HepG2 (cell line): ENCODE measurements around the gene TMBIM4. TPM values are rescaled to one million over a fixed set of nuclear protein-coding genes. Genes with fewer than 3 reads are reported as not detected.
A peak's percentile ranks its signal among the peaks of the same experiment; 100 is the strongest.

Experiments
- ATAC-seq: fragments of 200-7000 bp; cut with Tn5 transposase; 3 replicates; pipeline ENCODE4 v1.9.1; 2020; ENCODE audit warnings: mild to moderate bottlenecking, moderate library complexity
- BruUV-seq: library from RNA; stranded (reverse); fragments of 400-500 nt; replicated peaks from 2 replicates; lab custom pipeline; 2021; lab: Mats Ljungman, UMichigan
- CTCF ChIA-PET: fragments of 300-600 bp; formaldehyde crosslinking; extraction: SDS; loops from one replicate; lab custom pipeline; 2021; ENCODE audit warnings: low total read pairs, inconsistent platforms, low intra/inter-chr PET ratio; lab: Yijun Ruan, JAX
- POLR2A ChIA-PET: fragments of 350-600 bp; sonication (Branson Sonifier 250); formaldehyde crosslinking; loops from one replicate; lab custom pipeline; 2020; ENCODE audit warnings: antibody characterized with exemption, inconsistent platforms; lab: Yijun Ruan, JAX
- DNase-seq: peaks from one replicate; pipeline ENCODE4 v3.0.0-alpha.2; 2015; ENCODE audit warnings: low spot score
- FAIRE-seq: peaks from 3 replicates; lab custom pipeline; 2011; peaks lifted over from hg19 to GRCh38; lab: Jason Lieb, UNC
- H2AFZ ChIP-seq: one replicate; pipeline ENCODE4 v1.6.1; 2011; ENCODE audit warnings: low read length, inconsistent platforms
- H3K27ac ChIP-seq: fragments of 300-600 bp; 3 replicates; pipeline ENCODE4 v1.8.0; 2011; ENCODE audit warnings: mixed run types, mild to moderate bottlenecking, mixed read lengths, low read length, inconsistent platforms; ENCODE audit not compliant: insufficient read depth; ENCODE audit errors: extremely low read length
- H3K27me3 ChIP-seq, 2 experiments: fragments of 200-600 bp in 1 of 2; 2 replicates in 1 of 2; 3 replicates in 1 of 2; pipeline versions ENCODE4 v1.6.0 to v1.8.0; 2011; ENCODE audit warnings: low read length in 2 of 2, mild to moderate bottlenecking in 2 of 2, moderate library complexity in 2 of 2, inconsistent platforms in 1 of 2; ENCODE audit not compliant: insufficient read depth in 2 of 2, control insufficient read depth in 1 of 2
- H3K36me3 ChIP-seq, 2 experiments: fragments of 200-600 bp in 1 of 2; replicated peaks in 1 of 2; 2 replicates in 1 of 2; 3 replicates in 1 of 2; pipeline versions ENCODE4 v1.5.1 to v1.8.0; 2011; ENCODE audit warnings: low read length in 2 of 2, inconsistent platforms in 1 of 2; ENCODE audit not compliant: insufficient read depth in 2 of 2, control insufficient read depth in 1 of 2
- H3K4me1 ChIP-seq: 2 replicates; pipeline ENCODE4 v1.5.1; 2012; ENCODE audit warnings: low read length, inconsistent platforms; ENCODE audit not compliant: insufficient read depth
- H3K4me2 ChIP-seq: 2 replicates; pipeline ENCODE4 v1.6.0; 2011; ENCODE audit warnings: low read depth, low read length, inconsistent platforms
- H3K4me3 ChIP-seq, 3 experiments: fragments of 200-600 bp in 1 of 3; sonication (generic), shearing (Covaris generic) in 1 of 3; replicated peaks in 1 of 3; 2 replicates each; pipeline ENCODE4 v1.5.1; 2011 to 2016; ENCODE audit warnings: low read length in 3 of 3, inconsistent platforms in 2 of 3, low read depth in 2 of 3, mild to moderate bottlenecking in 2 of 3, control low read depth in 1 of 3, mixed read lengths in 1 of 3; ENCODE audit not compliant: insufficient read depth in 1 of 3
- H3K79me2 ChIP-seq: one replicate; pipeline ENCODE4 v1.6.1; 2011; ENCODE audit warnings: low read length, inconsistent platforms; ENCODE audit not compliant: insufficient read depth
- H3K9ac ChIP-seq: 2 replicates; pipeline ENCODE4 v1.6.0; 2011; ENCODE audit warnings: mild to moderate bottlenecking, low read depth, low read length, inconsistent platforms; ENCODE audit not compliant: insufficient read depth
- H3K9me3 ChIP-seq: 2 replicates; pipeline ENCODE4 v1.5.1; 2012; ENCODE audit warnings: mild to moderate bottlenecking, low read length
- H4K20me1 ChIP-seq: 2 replicates; pipeline ENCODE4 v1.6.0; 2011; ENCODE audit warnings: inconsistent platforms, mild to moderate bottlenecking, low read length, moderate library complexity; ENCODE audit not compliant: insufficient read depth
- ELF1 ChIP-seq: sonication (generic); formaldehyde crosslinking; IDR thresholded peaks from 2 replicates; pipeline ENCODE4 v1.4.0; 2020; ENCODE audit warnings: missing genetic modification reagents
- FOXK2 ChIP-seq: fragments of 450-650 bp; IDR thresholded peaks from 2 replicates; pipeline ENCODE4 v1.6.1; 2016
- MAFG ChIP-seq: sonication (generic); formaldehyde crosslinking; IDR thresholded peaks from 2 replicates; pipeline ENCODE4 v1.5.1; 2020; ENCODE audit warnings: mild to moderate bottlenecking, missing genetic modification reagents
- NCOA2 ChIP-seq: sonication (generic); formaldehyde crosslinking; IDR thresholded peaks from 2 replicates; pipeline ENCODE4 v1.8.0; 2022; ENCODE audit warnings: inconsistent platforms
- PCBP1 ChIP-seq: fragments of 200-400 bp; formaldehyde crosslinking; IDR thresholded peaks from 2 replicates; pipeline ENCODE4 v1.6.1; 2017; ENCODE audit warnings: mild to moderate bottlenecking, low read depth, low read length, borderline replicate concordance
- PTBP1 ChIP-seq: fragments of 200-400 bp; formaldehyde crosslinking; IDR thresholded peaks from 2 replicates; pipeline ENCODE4 v1.6.1; 2018; ENCODE audit warnings: low read length, low read depth; ENCODE audit not compliant: poor library complexity, severe bottlenecking
- THYN1 ChIP-seq: sonication (generic); formaldehyde crosslinking; IDR thresholded peaks from 2 replicates; pipeline ENCODE4 v1.8.1; 2023; ENCODE audit warnings: low read depth, mild to moderate bottlenecking, moderate library complexity, missing genetic modification reagents, borderline replicate concordance
- U2AF2 ChIP-seq: fragments of 200-400 bp; formaldehyde crosslinking; IDR thresholded peaks from 2 replicates; pipeline ENCODE4 v1.6.1; 2017; ENCODE audit warnings: low read depth, mild to moderate bottlenecking, low read length
- ZMYM3 ChIP-seq: sonication (generic); formaldehyde crosslinking; IDR thresholded peaks from 2 replicates; pipeline ENCODE4 v1.5.1; 2020; ENCODE audit warnings: mild to moderate bottlenecking, missing genetic modification reagents
- ZNF550 ChIP-seq: sonication (generic); formaldehyde crosslinking; IDR thresholded peaks from 2 replicates; pipeline ENCODE4 v1.4.0; 2020; ENCODE audit warnings: mild to moderate bottlenecking, missing genetic modification reagents, borderline replicate concordance
- ZNF720 ChIP-seq: sonication (generic); formaldehyde crosslinking; IDR thresholded peaks from 2 replicates; pipeline ENCODE4 v1.4.0; 2020; ENCODE audit warnings: missing genetic modification reagents
- ZNF781 ChIP-seq: sonication (generic); formaldehyde crosslinking; IDR thresholded peaks from 2 replicates; pipeline ENCODE4 v1.5.1; 2020; ENCODE audit warnings: borderline replicate concordance, mild to moderate bottlenecking, missing genetic modification reagents; ENCODE audit errors: not compliant biosample characterization
- WGBS: methylation state at CpG from one replicate; pipeline ENCODE4 v1.1.6; 2017; ENCODE audit warnings: low lambda C conversion rate; 5-methylcytosine and 5-hydroxymethylcytosine counted together
- in situ Hi-C: cut with HindIII; loops from 2 replicates; pipeline ENCODE4 v1.10.0; 2017; ENCODE audit warnings: low pct_unique_long_range_greater_than_20kb; ENCODE audit not compliant: extremely low pct_ligation_motif_present
- intact Hi-C: fragments of 100-400 bp; cut with micrococcal nuclease; formaldehyde crosslinking; loops from one replicate; pipeline ENCODE4 v1.10.0; 2022; ENCODE audit not compliant: unreplicated experiment
- polyA plus RNA-seq, 8 experiments: library from polyadenylated mRNA; depleted of rRNA in 3 of 8; stranded (reverse) in 7 of 8; unstranded in 1 of 8; fragments of >200 nt; fragmentation: Illumina TruSeq in 4 of 8; extraction: Trizol in 4 of 8; gene quantifications; 2 replicates each; pipeline versions ENCODE4 v1.2.1 to v1.2.3, GENCODE V29; 2011 to 2016; ENCODE audit warnings: low read depth in 4 of 8, missing spikeins in 1 of 8, mixed read lengths in 1 of 8; ENCODE audit not compliant: insufficient read depth in 1 of 8
- total RNA-seq, 5 experiments: library from RNA; depleted of rRNA; stranded (reverse); fragments of >200 nt; fragmentation: Illumina TruSeq; extraction: Trizol; gene quantifications; 2 replicates each; pipeline ENCODE4 v1.2.3, GENCODE V29; 2016; ENCODE audit warnings: low read depth in 1 of 5
- TF ChIP-seq, protein P1 (sequence below): sonication (generic); formaldehyde crosslinking; IDR thresholded peaks from 2 replicates; pipeline ENCODE4 v1.5.0; 2020; ENCODE audit warnings: missing genetic modification reagents, mild to moderate bottlenecking, borderline replicate concordance
- TF ChIP-seq, protein P2 (sequence below): sonication (generic); formaldehyde crosslinking; IDR thresholded peaks from 2 replicates; pipeline ENCODE4 v1.5.1; 2020; ENCODE audit warnings: mild to moderate bottlenecking, missing genetic modification reagents, borderline replicate concordance
- TF ChIP-seq, protein P3 (sequence below): sonication (generic); formaldehyde crosslinking; IDR thresholded peaks from 2 replicates; pipeline ENCODE4 v1.9.0; 2021; ENCODE audit warnings: missing genetic modification reagents, mild to moderate bottlenecking, borderline replicate concordance

The TMBIM4 gene
- total and polyA plus RNA-seq, 2 of the 13 experiments (the other 11 are each of a cell fraction or from before 2014, with no cell fraction given) = 60.5 to 67.7 TPM

DNA sequence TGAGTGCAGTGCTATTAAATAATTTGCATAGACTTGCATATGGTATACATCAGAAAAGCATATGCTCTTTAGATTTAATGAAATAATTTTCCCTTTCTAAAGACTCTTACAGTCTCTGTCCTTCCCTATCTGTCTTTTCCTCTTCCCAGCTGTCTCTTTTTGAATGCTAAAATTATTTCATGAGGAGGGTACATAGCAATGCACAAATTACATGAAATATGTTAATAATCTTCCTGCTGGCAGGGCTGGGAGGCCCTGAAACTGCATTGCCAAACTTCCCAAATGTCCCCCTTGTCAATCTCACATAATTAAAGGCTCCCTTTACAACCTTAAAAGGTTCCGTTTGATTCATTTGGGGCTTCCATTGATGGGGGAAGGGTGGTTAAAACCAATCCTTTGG, 61.4 kb downstream of the TMBIM4 start:
- POLR2A ChIA-PET = no interaction called here
- intact Hi-C loops (no loop called here), in situ Hi-C loops (loop anchor here (10.0 to 25.0 kb wide), 3 partner anchors 496 to 1221 kb away; no protein-coding TSS in a partner anchor)
- H3K9ac ChIP-seq = no peak overlapping the region
- no peak overlapping the region for H2AFZ ChIP-seq
- no peaks in the 10 kb centered on the region for H3K9me3 ChIP-seq
- DNase-seq = no peak
- BruUV-seq = no TSS peak
- no peak for FAIRE-seq
- no peaks in the 10 kb centered on the region for H3K27me3 ChIP-seq
- no peaks in the 10 kb centered on the region for H3K79me2 ChIP-seq
- no peaks in the 10 kb centered on the region for H3K36me3 ChIP-seq
- TF ChIP-seq ZNF550 = no peak
- TF ChIP-seq THYN1 (CRISPR knock-in tag) = no peak
- H3K27ac ChIP-seq = no peak overlapping the region
- CTCF ChIA-PET = no interaction called here
- no peak for ATAC-seq
- H3K4me2 ChIP-seq = no peak overlapping the region
- peaks cover 12% of the 10 kb centered on the region for H3K4me1 ChIP-seq
- WGBS = 59% methylated on average over 1 of the region's 1 CpG
- no peak overlapping the region for H3K4me3 ChIP-seq
- no peaks in the 10 kb centered on the region for H4K20me1 ChIP-seq

DNA sequence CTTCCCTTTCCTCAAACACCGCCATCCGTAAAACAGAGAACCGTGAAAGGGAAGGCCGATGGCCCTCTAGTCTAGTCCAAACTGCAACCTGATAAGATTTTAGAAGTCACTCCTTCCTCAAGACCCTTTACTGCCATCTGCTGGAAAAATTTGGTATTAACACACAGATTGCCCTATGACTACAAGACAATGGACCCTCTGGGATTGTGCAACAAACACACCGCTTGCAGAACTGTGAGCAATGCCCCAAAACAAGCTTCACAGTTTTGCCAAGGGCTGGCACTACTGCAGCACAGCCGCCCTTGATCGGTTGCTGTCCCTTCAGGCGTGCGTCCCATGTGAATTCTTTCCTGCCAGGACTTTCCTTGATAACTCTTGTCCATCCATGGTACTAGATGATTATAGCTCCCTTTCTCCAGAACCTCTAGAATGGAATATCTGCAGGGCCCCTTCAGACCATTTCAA, 62.3 kb downstream of the TMBIM4 start:
- Histone ChIP-seq H3K9ac (0 out of 2 replicates have a peak overlapping the region, but pooled peaks have one; percentile 26), H3K4me2 (peak overlapping the region; percentile 74), H3K4me3 (peak overlapping the region in 1 of 3 experiments; percentile 12; a peak in 2 of 6 replicates), H4K20me1 (no peaks in the 10 kb centered on the region), H3K9me3 (no peaks in the 10 kb centered on the region), H3K27me3 (no peaks in the 10 kb centered on the region), H3K4me1 (peaks cover 12% of the 10 kb centered on the region), H3K27ac (no peak overlapping the region), H2AFZ (peak overlapping the region; percentile 49), H3K79me2 (no peaks in the 10 kb centered on the region), H3K36me3 (no peaks in the 10 kb centered on the region)
- ATAC-seq (peak; percentile 96), DNase-seq (peak; percentile 93), FAIRE-seq (peak; percentile 94)
- no TSS peak for BruUV-seq
- in situ Hi-C loops = loop anchor here (10.0 to 25.0 kb wide), 3 partner anchors 495 to 1220 kb away; no protein-coding TSS in a partner anchor
- POLR2A ChIA-PET = no interaction called here
- CTCF ChIA-PET = interaction anchor here (0.9 to 2.9 kb wide), 3 partner anchors 505 to 801 kb away, joined by 4 to 13 read pairs (median 6); no protein-coding TSS in a partner anchor
- intact Hi-C loops = loop anchor here (1.0 to 2.0 kb wide), 3 partner anchors 505 to 801 kb away; no protein-coding TSS in a partner anchor
- WGBS = 11% methylated on average over 9 of the region's 9 CpGs
- no peak for TF ChIP-seq U2AF2
- no peak for TF ChIP-seq PTBP1
- TF ChIP-seq ZNF781 = no peak
- TF ChIP-seq ELF1 (CRISPR knock-in tag) = peak; percentile 36; the same call in 1 of the 2 replicates
- no peak for TF ChIP-seq MAFG (CRISPR knock-in tag)
- TF ChIP-seq, protein P1, sequence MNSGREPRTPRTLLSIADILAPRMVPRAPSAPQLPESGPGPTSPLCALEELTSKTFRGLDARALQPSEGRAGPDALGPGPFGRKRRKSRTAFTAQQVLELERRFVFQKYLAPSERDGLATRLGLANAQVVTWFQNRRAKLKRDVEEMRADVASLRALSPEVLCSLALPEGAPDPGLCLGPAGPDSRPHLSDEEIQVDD (CRISPR knock-in tag) = no peak
- no peak for TF ChIP-seq NCOA2 (CRISPR knock-in tag)
- TF ChIP-seq PCBP1 = no peak
- TF ChIP-seq, protein P2, sequence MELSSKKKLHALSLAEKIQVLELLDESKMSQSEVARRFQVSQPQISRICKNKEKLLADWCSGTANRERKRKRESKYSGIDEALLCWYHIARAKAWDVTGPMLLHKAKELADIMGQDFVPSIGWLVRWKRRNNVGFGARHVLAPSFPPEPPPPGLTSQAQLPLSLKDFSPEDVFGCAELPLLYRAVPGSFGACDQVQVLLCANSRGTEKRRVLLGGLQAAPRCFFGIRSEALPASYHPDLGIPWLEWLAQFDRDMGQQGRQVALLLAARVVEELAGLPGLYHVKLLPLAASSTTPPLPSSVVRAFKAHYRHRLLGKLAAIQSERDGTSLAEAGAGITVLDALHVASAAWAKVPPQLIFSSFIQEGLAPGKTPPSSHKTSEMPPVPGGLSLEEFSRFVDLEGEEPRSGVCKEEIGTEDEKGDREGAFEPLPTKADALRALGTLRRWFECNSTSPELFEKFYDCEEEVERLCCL (CRISPR knock-in tag) = no peak
- TF ChIP-seq ZMYM3 (CRISPR knock-in tag) = no peak
- TF ChIP-seq FOXK2 = no peak
- TF ChIP-seq, protein P3, sequence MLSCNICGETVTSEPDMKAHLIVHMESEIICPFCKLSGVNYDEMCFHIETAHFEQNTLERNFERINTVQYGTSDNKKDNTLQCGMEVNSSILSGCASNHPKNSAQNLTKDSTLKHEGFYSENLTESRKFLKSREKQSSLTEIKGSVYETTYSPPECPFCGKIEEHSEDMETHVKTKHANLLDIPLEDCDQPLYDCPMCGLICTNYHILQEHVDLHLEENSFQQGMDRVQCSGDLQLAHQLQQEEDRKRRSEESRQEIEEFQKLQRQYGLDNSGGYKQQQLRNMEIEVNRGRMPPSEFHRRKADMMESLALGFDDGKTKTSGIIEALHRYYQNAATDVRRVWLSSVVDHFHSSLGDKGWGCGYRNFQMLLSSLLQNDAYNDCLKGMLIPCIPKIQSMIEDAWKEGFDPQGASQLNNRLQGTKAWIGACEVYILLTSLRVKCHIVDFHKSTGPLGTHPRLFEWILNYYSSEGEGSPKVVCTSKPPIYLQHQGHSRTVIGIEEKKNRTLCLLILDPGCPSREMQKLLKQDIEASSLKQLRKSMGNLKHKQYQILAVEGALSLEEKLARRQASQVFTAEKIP (CRISPR knock-in tag) = no peak
- no peak for TF ChIP-seq ZNF720 (CRISPR knock-in tag)
